ENCODE measurements around the gene KRTAP10-11.
"Not testable (repeated sequence)": the region's sequence is repeated elsewhere in the genome, so short reads cannot be mapped to it uniquely, and the experiment has no call there.

KRTAP10-11 gene

DNA sequence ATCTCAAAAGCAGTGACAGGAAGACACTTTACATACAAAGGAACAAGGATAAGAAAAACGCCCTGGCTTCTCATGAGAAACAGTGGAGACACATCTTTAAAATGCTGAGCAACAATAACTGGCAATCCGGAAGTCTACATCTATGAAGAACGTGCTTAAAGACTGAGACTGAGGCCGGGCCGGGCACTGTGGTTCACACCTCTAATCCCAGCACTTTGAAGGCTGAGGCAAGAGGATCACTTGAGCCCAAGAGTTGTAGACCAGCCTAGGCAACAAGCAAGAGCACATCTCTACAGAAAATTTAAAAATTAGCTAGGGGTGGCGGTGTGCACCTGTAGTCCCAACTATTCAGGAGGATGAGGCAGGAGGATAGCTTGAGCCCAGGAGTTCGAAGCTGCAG is 37.9 kb downstream of the KRTAP10-11 start:
- Mint-ChIP-seq H3K9me3 (no peaks in the 10 kb centered on the region), H3K4me3 (no peak overlapping the region), H3K36me3 (ENCODE audit: low read depth) (no peaks in the 10 kb centered on the region), H3K27ac (no peak overlapping the region), H3K27me3 (peaks cover 7% of the 10 kb centered on the region), H3K4me1 (ENCODE audit: low read depth) (peaks cover 7% of the 10 kb centered on the region)
- DNase-seq = no peak

GRCh38 chr21:44684483-44684882 is 38.3 kb downstream of the KRTAP10-11 start:
- Mint-ChIP-seq H3K27ac (no peak overlapping the region), H3K4me3 (no peak overlapping the region), H3K9me3 (no peaks in the 10 kb centered on the region), H3K36me3 (ENCODE audit: low read depth) (no peaks in the 10 kb centered on the region), H3K27me3 (peaks cover 7% of the 10 kb centered on the region), H3K4me1 (ENCODE audit: low read depth) (peaks cover 7% of the 10 kb centered on the region)
- DNase-seq = no peak

DNA sequence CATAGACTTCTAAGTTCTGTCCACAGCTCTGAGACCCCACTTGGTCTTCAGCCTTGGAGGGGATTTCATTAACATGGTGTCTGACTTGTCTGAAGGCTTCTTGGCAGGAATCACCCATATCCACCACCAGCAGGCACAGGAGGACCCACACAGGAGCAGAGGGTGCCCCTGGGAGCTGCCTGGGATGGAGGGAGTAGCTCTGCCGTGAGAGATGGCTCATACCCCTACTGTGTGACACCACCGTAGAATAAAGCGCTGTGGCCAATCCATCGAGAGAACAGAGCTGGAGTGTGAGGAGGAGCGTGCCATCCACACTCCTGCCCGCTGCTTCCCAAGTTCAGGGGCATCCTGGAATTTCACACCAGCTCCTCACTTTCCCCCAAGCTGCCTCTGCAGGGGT is 38.8 kb downstream of the KRTAP10-11 start:
- not testable (repeated sequence) for H3K27ac Mint-ChIP-seq; H3K9me3 Mint-ChIP-seq; H3K27me3 Mint-ChIP-seq; H3K4me1 Mint-ChIP-seq (ENCODE audit: low read depth); H3K36me3 Mint-ChIP-seq (ENCODE audit: low read depth); DNase-seq; H3K4me3 Mint-ChIP-seq

GRCh38 chr21:44686000-44686781 is 40.0 kb downstream of the KRTAP10-11 start:
- no peak overlapping the region for H3K4me3 Mint-ChIP-seq

GRCh38 chr21:44686843-44687561 is 40.8 kb downstream of the KRTAP10-11 start:
- H3K27ac Mint-ChIP-seq = no peak overlapping the region
- H3K27me3 Mint-ChIP-seq = peaks cover 7% of the 10 kb centered on the region
- H3K9me3 Mint-ChIP-seq = no peaks in the 10 kb centered on the region
- H3K4me3 Mint-ChIP-seq = no peak overlapping the region
- no peaks in the 10 kb centered on the region for H3K36me3 Mint-ChIP-seq (ENCODE audit: low read depth)
- peaks cover 16% of the 10 kb centered on the region for H3K4me1 Mint-ChIP-seq (ENCODE audit: low read depth)
- no peak for DNase-seq

More at GRCh38 chr21:44686000-44686781, 40.0 kb downstream of the KRTAP10-11 start:
- Mint-ChIP-seq H3K27ac (no peak overlapping the region), H3K4me1 (ENCODE audit: low read depth) (peaks cover 8% of the 10 kb centered on the region), H3K27me3 (peaks cover 7% of the 10 kb centered on the region), H3K9me3 (no peaks in the 10 kb centered on the region), H3K36me3 (ENCODE audit: low read depth) (no peaks in the 10 kb centered on the region)
- no peak for DNase-seq

GRCh38 chr21:44687671-44688070 is 41.5 kb downstream of the KRTAP10-11 start:
- H3K4me3 Mint-ChIP-seq = no peak overlapping the region
- H3K27ac Mint-ChIP-seq = no peak overlapping the region
- no peaks in the 10 kb centered on the region for H3K36me3 Mint-ChIP-seq (ENCODE audit: low read depth)
- DNase-seq = no peak
- peaks cover 7% of the 10 kb centered on the region for H3K27me3 Mint-ChIP-seq
- H3K9me3 Mint-ChIP-seq = peaks cover 4% of the 10 kb centered on the region
- H3K4me1 Mint-ChIP-seq (ENCODE audit: low read depth) = peaks cover 16% of the 10 kb centered on the region

DNA sequence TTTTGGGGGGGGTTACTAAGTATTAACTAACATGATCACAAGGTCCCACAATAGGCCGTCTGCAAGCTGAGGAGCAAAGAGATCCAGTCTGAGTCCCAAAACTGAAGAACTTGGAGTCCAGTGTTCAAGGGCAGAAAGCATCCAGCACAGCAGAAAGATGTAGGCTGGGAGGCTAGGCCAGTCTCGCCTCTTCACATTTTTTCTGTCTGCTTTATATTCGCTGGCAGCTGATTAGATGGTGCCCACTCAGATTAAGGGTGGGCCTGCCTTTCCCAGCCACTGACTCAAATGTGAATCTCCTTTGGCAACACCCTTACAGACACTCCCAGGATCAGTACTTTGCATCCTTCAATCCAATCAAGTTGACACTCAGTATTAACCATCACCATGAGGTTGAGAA is 43.5 kb downstream of the KRTAP10-11 start:
- Mint-ChIP-seq H3K4me1 (ENCODE audit: low read depth) (peaks cover 19% of the 10 kb centered on the region), H3K9me3 (peaks cover 10% of the 10 kb centered on the region)
- not testable (repeated sequence) for H3K27me3 Mint-ChIP-seq; DNase-seq; H3K36me3 Mint-ChIP-seq (ENCODE audit: low read depth); H3K4me3 Mint-ChIP-seq; H3K27ac Mint-ChIP-seq

DNA sequence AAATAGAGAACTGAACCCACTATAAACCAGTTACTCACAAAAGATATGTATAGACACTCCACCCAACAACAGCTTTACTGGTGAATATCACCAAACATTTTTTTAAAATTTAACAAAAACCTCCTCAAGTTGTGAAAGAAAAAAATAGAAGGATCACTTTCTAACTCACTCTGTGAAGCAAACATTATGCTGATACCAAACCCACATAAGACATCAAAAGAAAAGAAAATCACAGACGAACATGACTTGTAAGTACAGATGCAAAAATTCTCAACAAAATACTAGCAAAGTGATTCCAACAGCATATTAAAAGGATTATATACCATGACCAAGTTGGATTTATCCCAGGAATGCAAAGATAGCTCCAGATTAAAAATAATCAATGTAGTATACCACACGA is 45.5 kb downstream of the KRTAP10-11 start:
- Mint-ChIP-seq H3K27ac (no peak overlapping the region), H3K36me3 (ENCODE audit: low read depth) (no peaks in the 10 kb centered on the region), H3K27me3 (peaks cover 1% of the 10 kb centered on the region), H3K9me3 (peaks cover 10% of the 10 kb centered on the region), H3K4me1 (ENCODE audit: low read depth) (peaks cover 15% of the 10 kb centered on the region), H3K4me3 (no peak overlapping the region)
- DNase-seq = no peak

DNA sequence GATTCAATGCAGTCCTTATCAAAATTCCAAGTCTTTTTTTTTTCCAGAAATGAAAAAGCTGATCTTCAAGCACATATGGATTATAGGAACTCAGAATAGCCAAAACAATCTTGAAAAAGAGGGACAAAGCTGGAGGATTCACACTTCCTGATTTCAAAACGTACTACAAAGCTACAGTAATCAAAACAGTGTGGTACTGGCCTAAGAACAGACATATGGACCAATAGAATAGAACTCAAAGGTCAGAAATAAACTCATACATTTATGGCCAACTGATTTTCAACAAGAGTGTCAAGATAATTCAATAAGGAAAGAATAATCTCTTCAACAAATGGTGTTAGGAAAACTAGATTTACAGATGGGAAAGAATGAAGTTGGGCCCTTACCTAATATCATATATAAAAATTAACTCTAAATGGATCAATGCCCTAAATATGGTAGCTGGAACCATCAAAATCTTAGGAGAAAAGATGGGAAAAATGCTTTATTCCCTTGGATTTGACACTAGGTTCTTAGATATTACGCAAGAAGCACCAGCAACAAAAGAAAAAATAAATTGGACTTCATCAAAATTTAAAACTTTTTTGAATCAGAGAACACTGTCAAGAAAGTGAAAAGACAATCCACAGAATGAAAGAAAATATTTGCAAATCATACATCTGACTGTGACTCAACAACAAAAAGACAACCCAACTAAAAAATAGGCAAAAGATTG is 46.7 kb downstream of the KRTAP10-11 start:
- Mint-ChIP-seq H3K4me1 (ENCODE audit: low read depth) (peaks cover 14% of the 10 kb centered on the region), H3K9me3 (peaks cover 10% of the 10 kb centered on the region), H3K27ac (no peak overlapping the region), H3K4me3 (no peak overlapping the region), H3K36me3 (ENCODE audit: low read depth) (no peaks in the 10 kb centered on the region), H3K27me3 (peaks cover 12% of the 10 kb centered on the region)
- no peak for DNase-seq

- no peak for DNase-seq
- Mint-ChIP-seq H3K27me3 (peaks cover 27% of the 10 kb centered on the region), H3K4me3 (no peak overlapping the region), H3K27ac (no peak overlapping the region), H3K36me3 (ENCODE audit: low read depth) (no peaks in the 10 kb centered on the region), H3K4me1 (ENCODE audit: low read depth) (peaks cover 14% of the 10 kb centered on the region), H3K9me3 (peaks cover 10% of the 10 kb centered on the region)
Observed at GRCh38 chr21:44694776-44695175, 48.6 kb downstream of the KRTAP10-11 start.

GRCh38 chr21:44695184-44695583 is 49.0 kb downstream of the KRTAP10-11 start:
- Mint-ChIP-seq H3K4me3 (no peak overlapping the region), H3K4me1 (ENCODE audit: low read depth) (peaks cover 14% of the 10 kb centered on the region), H3K9me3 (peaks cover 10% of the 10 kb centered on the region), H3K27ac (no peak overlapping the region), H3K36me3 (ENCODE audit: low read depth) (no peaks in the 10 kb centered on the region), H3K27me3 (peaks cover 31% of the 10 kb centered on the region)
- no peak for DNase-seq

DNA sequence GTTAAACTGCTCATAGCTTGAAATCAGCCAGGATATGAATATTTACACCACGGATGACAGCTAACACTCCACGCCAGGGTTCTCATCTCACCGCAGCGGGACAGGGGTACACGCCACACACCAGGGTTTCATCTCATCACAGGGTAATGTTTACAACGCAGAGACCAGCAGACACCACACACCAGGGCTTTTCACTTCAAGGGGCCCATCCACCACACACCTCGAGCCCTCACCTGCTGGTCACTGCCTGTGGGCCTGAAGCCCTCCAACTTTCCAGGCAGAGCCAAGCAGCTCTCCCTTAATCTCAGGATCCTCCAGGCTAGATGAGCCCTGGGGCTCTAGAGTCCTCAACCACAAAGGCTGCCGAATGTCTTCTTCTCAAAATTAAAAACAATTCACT is 49.4 kb downstream of the KRTAP10-11 start:
- H3K27me3 Mint-ChIP-seq = peaks cover 34% of the 10 kb centered on the region

DNA sequence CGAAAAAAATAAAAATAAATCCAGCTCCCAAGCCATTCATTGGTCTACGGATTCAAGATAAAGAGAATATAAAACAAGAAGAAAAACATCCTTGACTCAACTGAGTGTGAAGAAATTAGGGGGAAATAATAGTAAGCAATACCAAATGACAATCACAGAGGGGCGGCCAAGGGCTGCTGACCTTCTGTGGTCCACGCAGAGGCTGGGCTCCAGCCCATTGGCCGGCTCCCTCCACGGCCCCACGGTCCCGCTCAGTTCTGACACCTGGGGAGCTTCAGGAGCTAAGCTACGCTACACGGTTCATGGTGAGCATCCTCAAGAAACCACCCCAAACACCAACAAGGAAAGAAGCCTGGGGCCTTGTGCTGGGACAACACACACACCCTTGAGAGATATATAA is 50.4 kb downstream of the KRTAP10-11 start:
- Mint-ChIP-seq H3K36me3 (ENCODE audit: low read depth) (no peaks in the 10 kb centered on the region), H3K27ac (no peak overlapping the region), H3K4me3 (no peak overlapping the region), H3K4me1 (ENCODE audit: low read depth) (peaks cover 9% of the 10 kb centered on the region), H3K9me3 (peaks cover 10% of the 10 kb centered on the region), H3K27me3 (peaks cover 44% of the 10 kb centered on the region)
- DNase-seq = no peak

More for the DNA sequence above, 49.4 kb downstream of the KRTAP10-11 start:
- Mint-ChIP-seq H3K27ac (no peak overlapping the region), H3K36me3 (ENCODE audit: low read depth) (no peaks in the 10 kb centered on the region), H3K4me3 (no peak overlapping the region), H3K4me1 (ENCODE audit: low read depth) (peaks cover 14% of the 10 kb centered on the region), H3K9me3 (peaks cover 10% of the 10 kb centered on the region)
- no peak for DNase-seq

All from activated T-cell treated with anti-CD3 and anti-CD28 coated beads, Interleukin-2, amount 50 U/mL, for 24 hours (primary cell).